Lung (tissue), 13 donors: Measurements from ENCODE around the gene RPL13. TPM values are rescaled to one million over a fixed set of nuclear protein-coding genes. Genes with fewer than 3 reads are reported as not detected.

Experiments used
- ATAC-seq: fragments of 200-7000 bp; cut with Tn5 transposase; one replicate; pipeline ENCODE4 v1.9.1; 2020; ENCODE audit warnings: moderate number of reproducible peaks; ENCODE audit not compliant: insufficient read depth, low FRiP score
- DNase-seq, 3 donors: peaks; one replicate each; pipeline ENCODE4 v3.0.0-alpha.2; 2013 to 2017
- H3K27ac ChIP-seq, 2 donors: one replicate each; pipeline ENCODE4 v1.5.1; 2013; ENCODE audit warnings: mild to moderate bottlenecking in 2 of 2, moderate library complexity in 2 of 2, control low read depth in 1 of 2, inconsistent platforms in 1 of 2, low read depth in 1 of 2, low read length in 1 of 2
- H3K27me3 ChIP-seq, 3 donors: one replicate each; pipeline ENCODE4 v1.5.1; 2013; ENCODE audit warnings: low read length in 2 of 3; ENCODE audit not compliant: control insufficient read depth in 3 of 3, insufficient read depth in 3 of 3
- H3K36me3 ChIP-seq, 4 donors: one replicate each; pipeline ENCODE4 v1.5.1; 2013; ENCODE audit warnings: low read length in 4 of 4, mild to moderate bottlenecking in 1 of 4, moderate library complexity in 1 of 4; ENCODE audit not compliant: control insufficient read depth in 4 of 4, insufficient read depth in 4 of 4
- H3K4me1 ChIP-seq, 5 donors: one replicate each; pipeline ENCODE4 v1.5.1; 2013; ENCODE audit warnings: low read length in 5 of 5, mild to moderate bottlenecking in 2 of 5, moderate library complexity in 1 of 5; ENCODE audit not compliant: control insufficient read depth in 5 of 5, insufficient read depth in 5 of 5
- H3K4me3 ChIP-seq: one replicate; pipeline ENCODE4 v1.5.1; 2013; ENCODE audit warnings: mild to moderate bottlenecking, control low read depth, moderate library complexity
- H3K9ac ChIP-seq, 2 donors: one replicate each; pipeline ENCODE4 v1.5.1; 2013; ENCODE audit warnings: low read length in 2 of 2, control low read depth in 1 of 2; ENCODE audit not compliant: insufficient read depth in 1 of 2
- H3K9me3 ChIP-seq, 4 donors: one replicate each; pipeline ENCODE4 v1.5.1; 2013; ENCODE audit warnings: low read length in 3 of 4, mild to moderate bottlenecking in 1 of 4, moderate library complexity in 1 of 4; ENCODE audit not compliant: control insufficient read depth in 4 of 4, insufficient read depth in 3 of 4
- CTCF ChIP-seq: IDR thresholded peaks from 2 replicates; pipeline ENCODE4 v1.5.1; 2012; ENCODE audit warnings: mild to moderate bottlenecking; ENCODE audit errors: control extremely low read depth, extremely low read depth
- WGBS, 2 donors: extraction: QIAGEN DNeasy Blood & Tissue Kit; methylation state at CpG; one replicate each; pipeline ENCODE4 v1.1.7; 2013; 5-methylcytosine and 5-hydroxymethylcytosine counted together
- polyA plus RNA-seq, 2 donors: library from polyadenylated mRNA; stranded (reverse); fragments of 200-250 nt; gene quantifications; one replicate each; pipeline ENCODE4 v1.2.1, GENCODE V29; 2013
- small RNA-seq: library from RNA; depleted of rRNA; stranded (forward); fragments of <200 nt; gene quantifications from one replicate; pipeline ENCODE3, GENCODE V24; 2014; ENCODE audit warnings: low replicate concordance
- total RNA-seq, 2 donors: library from RNA; depleted of rRNA in 1 of 2; stranded (reverse); fragments of >200 nt in 1 of 2; gene quantifications; one replicate each; pipeline ENCODE4 v1.2.1, GENCODE V29; 2014 to 2021
- donor health status: control.
- donor health status: control.
- donor health status: Bipolar disorder and iron deficiency.
- donor health status: healthy.
- donor health status: DM: yes; HTN: yes; CAD: no.

The RPL13 gene
- total and polyA plus RNA-seq, 4 donors: 1,905 to 7,821 (median 4,043) TPM

- Histone ChIP-seq H3K9me3 (peaks cover 0 to 2% (median 0%) of the 10 kb centered on the region in 4 donors), H3K4me1 (peaks cover 0 to 6% (median 2%) of the 10 kb centered on the region in 5 donors), H3K4me3 (no peak overlapping the region), H3K36me3 (no peaks in the 10 kb centered on the region), H3K27me3 (no peaks in the 10 kb centered on the region), H3K27ac (no peak overlapping the region), H3K9ac (no peak overlapping the region)
- ATAC-seq: no peak
- no peak for TF ChIP-seq CTCF
- 87 to 88% methylated on average over 20 of the region's 20 CpGs for WGBS, 2 donors
- peak in 1 of 3 donors; percentile 33 for DNase-seq
These were observed 52.1 kb downstream of the RPL13 start for GRCh38 chr16:89612415-89613166.

- ATAC-seq (no peak), DNase-seq (peak in 2 of 3 donors; percentile 28 to 33)
- Histone ChIP-seq H3K9ac (no peak within 1 kb of the TSS), H3K36me3 (no peaks in the 10 kb centered on the region), H3K4me1 (peaks cover 0 to 8% (median 2%) of the 10 kb centered on the region in 5 donors), H3K27ac (no peak within 1 kb of the TSS), H3K9me3 (peaks cover 0 to 2% (median 0%) of the 10 kb centered on the region in 4 donors), H3K27me3 (no peaks in the 10 kb centered on the region), H3K4me3 (no peak within 1 kb of the TSS)
- TF ChIP-seq CTCF: no peak
- WGBS, 2 donors: 63 to 69% methylated on average over 19 of the region's 19 CpGs
These were observed 52.9 kb downstream of the RPL13 start, which contains the start of gene DPEP1 for GRCh38 chr16:89613231-89613953. DPEP1 (plus strand) TSS chr16:89613642; CDS start chr16:89630411, 16,769 bp downstream.

- H3K27me3 ChIP-seq: no peaks in the 10 kb centered on the region
- H3K9me3 ChIP-seq: peaks cover 0 to 2% (median 0%) of the 10 kb centered on the region in 4 donors
- TF ChIP-seq CTCF: no peak
- no peak overlapping the region for H3K4me3 ChIP-seq
- no peak for DNase-seq
- ATAC-seq: no peak
- H3K27ac ChIP-seq: no peak overlapping the region
- no peak overlapping the region for H3K9ac ChIP-seq
- 91 to 96% methylated on average over 20 to 22 of the region's 22 CpGs for WGBS, 2 donors
- peaks cover 0 to 10% (median 3%) of the 10 kb centered on the region in 5 donors for H3K4me1 ChIP-seq
- no peaks in the 10 kb centered on the region for H3K36me3 ChIP-seq
These were observed 53.5 kb downstream of the RPL13 start for GRCh38 chr16:89613954-89614459.

Small RNAs within 50 kb of the gene (small RNA-seq; reads per million reads assigned to genes)
- not detected for gene SNORD68

Other genes starting within 250 kb of the RPL13 start
- 100 to 1,000 TPM; 111 to 162 TPM for gene ANKRD11, start 70.1 kb upstream of the RPL13 start, total RNA-seq
- gene ANKRD11, start 70.1 kb upstream of the RPL13 start, polyA plus RNA-seq: 10 to 100 TPM; 58.5 to 67.8 TPM
- 100 to 1,000 TPM; 101 to 114 TPM for gene SPG7, start 52.3 kb upstream of the RPL13 start, total RNA-seq
- gene SPG7, start 52.3 kb upstream of the RPL13 start, polyA plus RNA-seq: 10 to 100 TPM; 59.0 to 89.4 TPM
- 1 to 10 TPM in 1 of 2 donors, under 1 TPM in 1; 0.65 to 2.2 TPM for gene CPNE7, start 15.1 kb downstream of the RPL13 start, total RNA-seq
- 1 to 10 TPM; 1.1 to 1.3 TPM for gene CPNE7, start 15.1 kb downstream of the RPL13 start, polyA plus RNA-seq
- 1 to 10 TPM; 1.3 to 8.9 TPM for gene DPEP1, start 53.0 kb downstream of the RPL13 start, total RNA-seq
- under 1 TPM; 0.26 to 0.65 TPM for gene DPEP1, start 53.0 kb downstream of the RPL13 start, polyA plus RNA-seq
- 10 to 100 TPM; 77.0 to 98.4 TPM for gene CHMP1A, start 97.0 kb downstream of the RPL13 start, total RNA-seq
- 10 to 100 TPM; 61.3 to 93.9 TPM for gene CHMP1A, start 97.0 kb downstream of the RPL13 start, polyA plus RNA-seq
- 10 to 100 TPM; 10.8 to 19.1 TPM for gene SPATA33, start 97.2 kb downstream of the RPL13 start, total RNA-seq
- gene SPATA33, start 97.2 kb downstream of the RPL13 start, polyA plus RNA-seq: 1 to 10 TPM; 5.4 to 6.9 TPM
- 10 to 100 TPM; 54.0 to 86.1 TPM for gene CDK10, start 126.0 kb downstream of the RPL13 start, total RNA-seq
- 10 to 100 TPM; 52.0 to 92.7 TPM for gene CDK10, start 126.0 kb downstream of the RPL13 start, polyA plus RNA-seq
- gene SPATA2L, start 141.0 kb downstream of the RPL13 start, total RNA-seq: 10 to 100 TPM in 1 of 2 donors, 1 to 10 TPM in 1; 6.9 to 17.3 TPM
- 10 to 100 TPM; 12.1 to 15.1 TPM for gene SPATA2L, start 141.0 kb downstream of the RPL13 start, polyA plus RNA-seq
- gene VPS9D1, start 160.2 kb downstream of the RPL13 start, total RNA-seq: 10 to 100 TPM in 1 of 2 donors, 1 to 10 TPM in 1; 6.1 to 26.1 TPM
- gene VPS9D1, start 160.2 kb downstream of the RPL13 start, polyA plus RNA-seq: 10 to 100 TPM; 16.1 to 20.2 TPM
- 10 to 100 TPM; 26.5 to 34.9 TPM for gene ZNF276, start 160.9 kb downstream of the RPL13 start, total RNA-seq
- gene ZNF276, start 160.9 kb downstream of the RPL13 start, polyA plus RNA-seq: 10 to 100 TPM; 21.8 to 23.6 TPM